Measurements from ENCODE around the gene S100A3. TPM values are rescaled to one million over a fixed set of nuclear protein-coding genes. Genes with fewer than 3 reads are reported as not detected.
"Not testable (repeated sequence)": the region's sequence is repeated elsewhere in the genome, so short reads cannot be mapped to it uniquely, and the experiment has no call there.

S100A3 gene
- total RNA-seq, 1 experiment from 2014 or later, result 1.5 TPM

DNA sequence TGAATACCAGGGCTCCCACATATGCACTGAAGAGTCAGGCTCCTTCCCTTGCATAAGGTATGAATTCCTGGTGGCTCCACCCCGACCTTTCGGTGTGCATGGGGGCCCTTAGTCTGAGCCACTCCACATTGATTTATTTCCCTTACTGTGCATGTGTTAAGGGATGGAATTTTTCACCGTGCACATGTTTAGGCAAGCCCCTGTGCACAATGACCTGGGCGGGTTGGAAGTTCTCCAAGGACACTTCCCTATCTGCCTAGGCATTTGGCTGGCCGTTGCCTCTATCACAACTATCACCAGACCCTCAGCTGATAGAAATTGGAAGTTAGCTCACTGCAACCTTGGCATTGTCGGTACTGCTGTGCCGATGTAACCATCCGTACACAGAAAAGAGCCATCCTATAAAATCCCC, 22.9 kb downstream of the S100A3 start:
- Histone ChIP-seq H3K4me1 (replicated peaks; ENCODE audit: insufficient read depth) (peaks cover 8% of the 10 kb centered on the region), H3K27me3 (ENCODE audit: insufficient read depth, low read depth) (no peaks in the 10 kb centered on the region), H3F3A (ENCODE audit: insufficient read depth, low read depth) (peaks cover 27% of the 10 kb centered on the region; the same call in 1 of the 2 replicates), H3K79me2 (ENCODE audit: low read depth) (no peaks in the 10 kb centered on the region), H3K27ac (no peak overlapping the region), H3K4me2 (no peak overlapping the region), H2AFZ (no peak overlapping the region), H3K4me3 (no peak overlapping the region), H4K20me1 (ENCODE audit: insufficient read depth) (no peaks in the 10 kb centered on the region), H3K9me2 (ENCODE audit: insufficient read depth) (no peaks in the 10 kb centered on the region), H3K36me3 (ENCODE audit: low read depth) (no peaks in the 10 kb centered on the region), H3K9me3 (ENCODE audit: insufficient read depth, low read depth) (no peaks in the 10 kb centered on the region)
- CTCF ChIA-PET, result no interaction called here
- TF ChIP-seq EZH2 (IDR thresholded peaks at IDR 0.05; ENCODE audit: low read depth), result no peak
- TF ChIP-seq, protein P1, sequence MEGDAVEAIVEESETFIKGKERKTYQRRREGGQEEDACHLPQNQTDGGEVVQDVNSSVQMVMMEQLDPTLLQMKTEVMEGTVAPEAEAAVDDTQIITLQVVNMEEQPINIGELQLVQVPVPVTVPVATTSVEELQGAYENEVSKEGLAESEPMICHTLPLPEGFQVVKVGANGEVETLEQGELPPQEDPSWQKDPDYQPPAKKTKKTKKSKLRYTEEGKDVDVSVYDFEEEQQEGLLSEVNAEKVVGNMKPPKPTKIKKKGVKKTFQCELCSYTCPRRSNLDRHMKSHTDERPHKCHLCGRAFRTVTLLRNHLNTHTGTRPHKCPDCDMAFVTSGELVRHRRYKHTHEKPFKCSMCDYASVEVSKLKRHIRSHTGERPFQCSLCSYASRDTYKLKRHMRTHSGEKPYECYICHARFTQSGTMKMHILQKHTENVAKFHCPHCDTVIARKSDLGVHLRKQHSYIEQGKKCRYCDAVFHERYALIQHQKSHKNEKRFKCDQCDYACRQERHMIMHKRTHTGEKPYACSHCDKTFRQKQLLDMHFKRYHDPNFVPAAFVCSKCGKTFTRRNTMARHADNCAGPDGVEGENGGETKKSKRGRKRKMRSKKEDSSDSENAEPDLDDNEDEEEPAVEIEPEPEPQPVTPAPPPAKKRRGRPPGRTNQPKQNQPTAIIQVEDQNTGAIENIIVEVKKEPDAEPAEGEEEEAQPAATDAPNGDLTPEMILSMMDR (conservative IDR thresholded peaks at IDR 0.05), result no peak
- intact Hi-C loops (cut with micrococcal nuclease; ENCODE audit: unreplicated experiment), result no loop called here
- no TSS peak for BruUV-seq (replicated peaks)
- DNase-seq, result no peak
- POLR2A ChIA-PET (ENCODE audit: unreplicated experiment), result interaction anchor here (0.6 kb wide), 1 partner anchor 90 kb away, joined by 3 read pairs; the partner anchor contains the start of gene S100A14

DNA sequence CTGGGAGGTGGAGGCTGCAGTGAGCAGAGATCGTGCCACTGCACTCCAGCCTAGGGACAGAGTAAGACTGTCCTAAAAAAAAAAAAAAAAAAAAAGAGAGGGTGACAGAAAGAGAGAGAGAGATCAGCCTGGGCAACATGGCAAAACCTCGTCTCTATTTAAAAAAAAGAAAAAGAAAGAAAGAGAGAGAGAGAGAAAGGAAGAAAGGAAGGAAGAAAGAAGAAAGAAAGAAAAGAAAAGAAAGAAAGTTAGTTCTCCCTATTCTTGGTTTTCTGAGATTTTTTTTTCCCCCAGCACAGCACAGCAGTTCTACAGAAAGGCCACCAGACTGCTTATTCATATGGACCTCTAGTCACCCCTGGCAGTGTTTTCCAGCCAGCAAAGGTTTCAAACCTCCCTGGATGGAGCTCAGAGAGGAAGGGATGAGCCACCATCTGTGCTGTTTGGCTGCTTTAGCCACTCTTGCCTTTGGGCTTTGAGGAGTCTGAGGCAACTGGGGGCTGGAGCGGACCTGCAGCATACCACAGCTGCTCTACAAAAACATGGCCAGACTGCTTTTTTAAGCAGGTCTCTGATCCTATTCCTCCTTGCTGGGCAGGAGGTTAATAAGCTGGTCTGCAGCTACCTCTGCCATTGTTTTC, 23.9 kb downstream of the S100A3 start:
- Histone ChIP-seq H3K27me3 (ENCODE audit: insufficient read depth, low read depth) (no peaks in the 10 kb centered on the region), H3K4me3 (no peak overlapping the region), H3K9me3 (ENCODE audit: insufficient read depth, low read depth) (no peaks in the 10 kb centered on the region), H3K79me2 (ENCODE audit: low read depth) (no peaks in the 10 kb centered on the region), H2AFZ (no peak overlapping the region), H3K9me2 (ENCODE audit: insufficient read depth) (no peaks in the 10 kb centered on the region), H3F3A (ENCODE audit: insufficient read depth, low read depth) (peaks cover 30% of the 10 kb centered on the region; the same call in 1 of the 2 replicates), H3K4me1 (replicated peaks; ENCODE audit: insufficient read depth) (peaks cover 17% of the 10 kb centered on the region), H3K27ac (no peak overlapping the region), H3K4me2 (no peak overlapping the region), H4K20me1 (ENCODE audit: insufficient read depth) (no peaks in the 10 kb centered on the region), H3K36me3 (ENCODE audit: low read depth) (no peaks in the 10 kb centered on the region)
- POLR2A ChIA-PET (ENCODE audit: unreplicated experiment), result no interaction called here
- intact Hi-C loops (cut with micrococcal nuclease; ENCODE audit: unreplicated experiment), result no loop called here
- BruUV-seq (replicated peaks), result no TSS peak
- CTCF ChIA-PET, result no interaction called here
- DNase-seq, result no peak
- no peak for TF ChIP-seq EZH2 (IDR thresholded peaks at IDR 0.05; ENCODE audit: low read depth)
- TF ChIP-seq, protein P1 (conservative IDR thresholded peaks at IDR 0.05), result no peak

DNA sequence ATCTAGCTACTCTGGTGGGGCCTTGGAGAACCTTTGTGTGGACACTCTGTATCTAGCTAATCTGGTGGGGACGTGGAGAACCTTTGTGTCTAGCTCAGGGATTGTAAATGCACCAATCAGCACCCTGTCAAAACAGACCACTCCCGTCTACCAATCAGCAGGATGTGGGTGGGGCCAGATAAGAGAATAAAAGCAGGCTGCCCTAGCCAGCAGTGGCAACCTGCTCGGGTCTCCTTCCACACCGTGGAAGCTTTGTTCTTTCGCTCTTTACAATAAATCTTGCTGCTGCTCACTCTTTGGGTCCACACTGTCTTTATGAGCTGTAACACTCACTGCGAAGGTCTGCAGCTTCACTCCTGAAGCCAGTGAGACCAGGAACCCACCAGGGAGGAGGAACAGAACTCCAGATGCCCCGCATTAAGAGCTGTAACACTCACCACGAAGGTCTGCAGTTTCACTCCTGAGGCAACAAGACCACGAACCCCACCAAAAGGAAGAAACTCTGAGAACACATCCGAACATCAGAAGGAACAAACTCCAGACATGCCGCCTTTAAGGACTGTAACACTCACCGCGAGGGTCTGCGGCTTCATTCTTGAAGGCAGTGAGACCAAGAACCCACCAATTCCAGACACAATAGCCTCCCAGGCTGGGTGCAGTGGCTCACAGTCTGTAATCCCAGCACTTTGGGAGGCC, 26.6 kb downstream of the S100A3 start:
- DNase-seq; intact Hi-C loops (cut with micrococcal nuclease; ENCODE audit: unreplicated experiment); CTCF ChIA-PET: not testable (repeated sequence)

DNA sequence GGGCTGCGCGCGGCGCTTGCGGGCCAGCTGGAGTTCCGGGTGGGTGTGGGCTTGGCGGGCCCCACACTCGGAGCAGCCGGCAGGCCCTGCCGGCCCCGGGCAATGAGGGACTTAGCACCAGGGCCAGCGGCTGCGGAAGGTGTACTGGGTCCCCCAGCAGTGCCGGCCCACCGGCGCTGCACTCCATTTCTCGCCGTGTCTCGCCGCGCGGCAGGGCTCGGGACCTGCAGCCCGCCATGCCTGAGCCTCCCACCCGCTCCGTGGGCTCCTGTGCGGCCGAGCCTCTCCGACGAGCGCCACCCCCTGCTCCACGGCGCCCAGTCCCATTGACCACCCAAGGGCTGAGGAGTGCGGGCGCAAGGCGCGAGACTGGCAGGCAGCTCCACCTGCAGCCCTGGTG, 27.2 kb downstream of the S100A3 start:
- H3K9me3 ChIP-seq (ENCODE audit: insufficient read depth, low read depth); H3K4me3 ChIP-seq; H3K36me3 ChIP-seq (ENCODE audit: low read depth); H3K27ac ChIP-seq; H3K27me3 ChIP-seq (ENCODE audit: insufficient read depth, low read depth); H3K4me2 ChIP-seq; H4K20me1 ChIP-seq (ENCODE audit: insufficient read depth); H3K79me2 ChIP-seq (ENCODE audit: low read depth); DNase-seq; intact Hi-C loops (cut with micrococcal nuclease; ENCODE audit: unreplicated experiment); H3K9me2 ChIP-seq (ENCODE audit: insufficient read depth); BruUV-seq (replicated peaks); H2AFZ ChIP-seq: not testable (repeated sequence)
- Histone ChIP-seq H3F3A (ENCODE audit: insufficient read depth, low read depth) (peaks cover 44% of the 10 kb centered on the region), H3K4me1 (replicated peaks; ENCODE audit: insufficient read depth) (peaks cover 16% of the 10 kb centered on the region)
- POLR2A ChIA-PET (ENCODE audit: unreplicated experiment), result interaction anchor here (0.6 kb wide), 1 partner anchor 10 kb away, joined by 3 read pairs; no protein-coding TSS in a partner anchor
- CTCF ChIA-PET, result interaction anchor here (0.6 kb wide), 1 partner anchor 12 kb away, joined by 3 read pairs; no protein-coding TSS in a partner anchor

More for the DNA sequence above, 26.6 kb downstream of the S100A3 start:
- H4K20me1 ChIP-seq (ENCODE audit: insufficient read depth); H3K79me2 ChIP-seq (ENCODE audit: low read depth); H3K9me3 ChIP-seq (ENCODE audit: insufficient read depth, low read depth); H3K36me3 ChIP-seq (ENCODE audit: low read depth); H3K9me2 ChIP-seq (ENCODE audit: insufficient read depth); H3K4me3 ChIP-seq; BruUV-seq (replicated peaks); H3K4me2 ChIP-seq; H3K27me3 ChIP-seq (ENCODE audit: insufficient read depth, low read depth); H2AFZ ChIP-seq; H3K27ac ChIP-seq; POLR2A ChIA-PET (ENCODE audit: unreplicated experiment): not testable (repeated sequence)
- peaks cover 37% of the 10 kb centered on the region for H3F3A ChIP-seq (ENCODE audit: insufficient read depth, low read depth)
- H3K4me1 ChIP-seq (replicated peaks; ENCODE audit: insufficient read depth), result peaks cover 17% of the 10 kb centered on the region
